ENCODE measurements around the gene THADA. TPM values are rescaled to one million over a fixed set of nuclear protein-coding genes. Genes with fewer than 3 reads are reported as not detected.
A peak's percentile ranks its signal among the peaks of the same experiment; 100 is the strongest.

The THADA gene
- total and polyA plus RNA-seq, 5 experiments from 2014 or later: 9.2 to 40.3 (median 15.5) TPM

GRCh38 chr2:43333101-43333655 lies 262.7 kb downstream of the THADA start:
- Mint-ChIP-seq H3K27ac (no peak overlapping the region), H3K9me3 (no peaks in the 10 kb centered on the region), H3K27me3 (no peaks in the 10 kb centered on the region), H3K36me3 (peaks cover 0 to 68% (median 19%) of the 10 kb centered on the region in 3 donors), H3K4me3 (no peak overlapping the region), H3K4me1 (peaks cover 0 to 4% (median 1%) of the 10 kb centered on the region in 4 donors)
- POLR2A ChIA-PET: no interaction called here
- no peak for DNase-seq
- no peak for ATAC-seq

DNA sequence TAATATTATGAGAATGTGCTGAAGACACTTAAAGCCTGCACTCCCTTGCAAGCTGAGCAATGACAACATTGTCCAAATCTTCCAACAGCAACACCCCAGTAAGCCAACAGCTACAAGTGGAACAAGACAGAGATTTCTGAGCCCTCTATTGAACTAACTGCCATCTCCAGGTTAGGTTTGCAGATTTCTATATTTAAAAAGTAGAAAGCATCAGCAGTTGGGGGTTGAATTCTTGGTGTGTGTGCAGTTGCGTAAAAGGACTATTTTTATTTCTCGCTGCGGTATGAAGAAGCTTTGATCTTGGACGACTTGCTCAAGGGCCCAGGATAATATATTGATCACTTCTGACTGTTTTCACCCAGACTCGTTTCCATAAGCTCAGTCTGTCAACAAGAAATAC lies 263.2 kb downstream of the THADA start:
- peaks cover 0 to 66% (median 20%) of the 10 kb centered on the region in 3 donors for H3K36me3 Mint-ChIP-seq
- no peak for DNase-seq
- no peaks in the 10 kb centered on the region for H3K9me3 Mint-ChIP-seq
- no peak overlapping the region for H3K4me3 Mint-ChIP-seq
- peaks cover 0 to 4% (median under 1%) of the 10 kb centered on the region in 4 donors for H3K4me1 Mint-ChIP-seq
- ATAC-seq: no peak
- H3K27ac Mint-ChIP-seq: no peak overlapping the region
- no peaks in the 10 kb centered on the region for H3K27me3 Mint-ChIP-seq
- POLR2A ChIA-PET: no interaction called here

DNA sequence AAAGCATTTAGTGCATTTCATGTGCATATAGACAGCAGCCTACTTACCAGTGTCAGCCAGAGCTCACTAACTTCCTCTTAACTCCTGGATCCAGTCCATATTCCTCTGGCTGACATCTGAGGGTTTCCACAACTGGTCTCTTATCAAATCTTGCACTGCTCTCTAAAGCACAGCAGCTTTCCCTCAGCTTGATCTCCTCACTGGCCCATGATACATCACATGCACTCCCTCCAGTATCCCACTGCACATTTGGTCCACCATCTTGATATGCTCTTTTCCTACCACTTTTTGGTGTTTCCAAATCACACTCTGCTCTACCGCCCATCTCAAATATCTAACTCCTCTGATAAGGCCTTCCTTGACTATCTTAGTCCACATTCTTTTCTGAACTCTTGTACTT lies 264.4 kb downstream of the THADA start:
- no peak for ATAC-seq
- no peak overlapping the region for H3K4me3 Mint-ChIP-seq
- H3K36me3 Mint-ChIP-seq: peaks cover 0 to 60% (median 26%) of the 10 kb centered on the region in 3 donors
- no peak for DNase-seq
- POLR2A ChIA-PET: no interaction called here
- H3K9me3 Mint-ChIP-seq: no peaks in the 10 kb centered on the region
- no peaks in the 10 kb centered on the region for H3K27me3 Mint-ChIP-seq
- H3K27ac Mint-ChIP-seq: peak overlapping the region in 3 of 10 donors; percentile 1 to 13 (median 3)
- peaks cover 0 to 6% (median 2%) of the 10 kb centered on the region in 4 donors for H3K4me1 Mint-ChIP-seq

DNA sequence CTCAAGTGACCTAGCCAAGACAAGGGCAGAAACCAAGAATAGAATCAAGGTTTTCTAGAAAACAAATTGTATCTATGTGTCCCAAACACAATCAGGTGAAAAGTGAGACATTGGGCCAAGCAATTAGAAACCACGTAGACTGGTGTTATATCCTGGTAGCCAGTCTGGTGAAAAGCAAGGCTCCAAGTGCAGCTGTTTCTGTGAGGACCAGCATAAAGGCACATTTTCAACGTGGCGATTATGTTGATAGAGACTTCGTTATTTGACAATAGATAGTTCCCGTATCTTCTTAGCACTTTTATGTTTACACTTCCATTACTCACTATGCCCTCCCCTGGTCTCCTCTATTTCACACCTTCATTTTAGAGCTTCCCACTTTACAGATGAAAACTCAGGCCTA lies 266.2 kb downstream of the THADA start:
- no peak for DNase-seq
- ATAC-seq: no peak
- Mint-ChIP-seq H3K27me3 (no peaks in the 10 kb centered on the region), H3K27ac (no peak overlapping the region), H3K36me3 (peaks cover 4 to 61% (median 31%) of the 10 kb centered on the region in 3 donors), H3K4me3 (no peak overlapping the region), H3K9me3 (no peaks in the 10 kb centered on the region), H3K4me1 (peaks cover 0 to 6% (median 3%) of the 10 kb centered on the region in 4 donors)
- POLR2A ChIA-PET: interaction anchor here (0.6 kb wide), 1 partner anchor 1385 kb away, joined by 3 read pairs; no protein-coding TSS in a partner anchor

DNA sequence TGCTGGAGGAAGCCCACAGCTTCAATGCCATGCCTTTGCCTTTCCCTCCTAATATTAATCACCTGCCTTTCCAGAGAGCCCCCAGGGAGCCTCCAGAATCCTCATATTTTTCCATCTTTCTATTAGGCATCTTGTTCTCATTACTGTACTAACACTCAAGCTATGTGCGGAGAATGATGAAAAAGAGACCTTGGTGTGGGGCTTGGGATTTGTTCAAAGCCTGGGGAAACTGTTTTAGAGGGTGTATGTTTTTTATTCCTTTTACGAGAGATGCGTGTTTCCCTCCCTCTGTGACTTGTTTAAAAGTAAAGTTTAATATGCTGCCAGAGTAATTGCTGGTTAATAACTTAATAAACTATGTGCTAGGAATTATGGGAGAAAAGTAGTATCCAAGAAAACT lies 267.0 kb downstream of the THADA start:
- Mint-ChIP-seq H3K27me3 (no peaks in the 10 kb centered on the region), H3K36me3 (peaks cover 4 to 62% (median 36%) of the 10 kb centered on the region in 3 donors), H3K9me3 (no peaks in the 10 kb centered on the region), H3K27ac (no peak overlapping the region), H3K4me1 (peaks cover 0 to 6% (median 3%) of the 10 kb centered on the region in 4 donors), H3K4me3 (no peak overlapping the region)
- ATAC-seq (no peak), DNase-seq (no peak)
- POLR2A ChIA-PET: no interaction called here

DNA sequence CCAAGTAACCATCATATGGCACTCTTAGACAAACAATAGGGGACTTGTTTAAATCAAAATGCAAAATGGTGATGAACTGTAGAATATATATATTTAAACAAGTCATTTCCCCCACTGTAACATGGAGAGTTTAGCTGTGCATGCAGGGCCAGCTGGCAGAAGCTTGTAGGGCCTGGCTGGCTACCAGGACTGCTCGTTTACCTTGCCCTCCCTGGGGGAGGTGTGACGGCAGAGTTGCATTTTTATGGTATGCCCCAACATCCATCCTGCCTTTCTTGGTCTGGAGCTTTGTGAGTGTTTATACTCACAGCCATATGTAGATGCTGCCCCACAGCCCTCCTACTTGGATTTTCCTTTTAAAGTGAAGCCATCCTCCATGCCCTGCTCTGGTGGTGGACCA lies 267.7 kb downstream of the THADA start:
- ATAC-seq (no peak), DNase-seq (no peak)
- no peaks in the 10 kb centered on the region for H3K27me3 Mint-ChIP-seq
- H3K9me3 Mint-ChIP-seq: no peaks in the 10 kb centered on the region
- no peak overlapping the region for H3K27ac Mint-ChIP-seq
- peaks cover 4 to 57% (median 40%) of the 10 kb centered on the region in 3 donors for H3K36me3 Mint-ChIP-seq
- no peak overlapping the region for H3K4me3 Mint-ChIP-seq
- POLR2A ChIA-PET: no interaction called here
- H3K4me1 Mint-ChIP-seq: peaks cover 0 to 6% (median 2%) of the 10 kb centered on the region in 4 donors

- Mint-ChIP-seq H3K27ac (peak overlapping the region in 1 of 10 donors; percentile 19), H3K36me3 (peaks cover 4 to 51% (median 29%) of the 10 kb centered on the region in 3 donors), H3K9me3 (no peaks in the 10 kb centered on the region), H3K4me3 (no peak overlapping the region), H3K27me3 (no peaks in the 10 kb centered on the region), H3K4me1 (peaks cover 0 to 6% (median 2%) of the 10 kb centered on the region in 4 donors)
- POLR2A ChIA-PET: no interaction called here
- DNase-seq (no peak), ATAC-seq (no peak)
Observed at GRCh38 chr2:43327119-43327518, 268.7 kb downstream of the THADA start.

DNA sequence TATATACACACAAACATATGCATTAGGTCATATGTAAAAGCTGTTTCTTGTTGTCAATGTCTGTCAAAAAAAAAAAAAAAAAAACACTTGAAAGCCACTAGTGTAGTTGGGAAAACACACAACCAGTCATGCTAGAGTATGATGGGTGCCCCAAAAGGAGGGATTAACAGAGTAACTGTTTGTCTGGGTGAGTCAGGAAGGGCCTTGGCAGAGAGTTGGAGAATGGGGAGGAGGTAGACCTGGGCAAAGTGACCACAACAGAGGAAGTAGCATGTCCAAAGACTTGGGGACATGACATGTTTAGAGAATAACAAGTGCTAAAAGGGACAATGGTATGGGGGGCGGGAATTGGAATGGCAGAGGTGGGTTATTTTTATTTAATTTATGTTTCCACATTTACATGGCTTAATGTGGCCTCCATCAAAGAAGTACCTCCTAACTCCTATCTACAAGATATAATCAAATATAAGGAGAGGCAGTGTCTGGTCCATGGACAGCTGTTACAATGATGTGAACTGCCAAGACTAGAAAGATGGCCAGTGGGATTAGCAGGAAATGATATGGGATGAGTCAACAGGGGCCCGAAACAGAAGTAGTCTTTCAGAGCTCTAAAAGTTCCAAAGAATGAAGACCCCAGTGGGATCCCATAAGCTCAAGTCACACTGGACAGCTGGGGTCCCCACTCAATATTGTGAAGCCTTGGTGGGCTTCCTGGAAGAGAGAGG lies 269.6 kb downstream of the THADA start:
- H3K36me3 Mint-ChIP-seq: peaks cover 4 to 54% (median 29%) of the 10 kb centered on the region in 3 donors
- H3K27ac Mint-ChIP-seq: no peak overlapping the region
- peaks cover 0 to 9% (median 2%) of the 10 kb centered on the region in 4 donors for H3K4me1 Mint-ChIP-seq
- H3K4me3 Mint-ChIP-seq: no peak overlapping the region
- ATAC-seq (no peak), DNase-seq (no peak)
- H3K27me3 Mint-ChIP-seq: no peaks in the 10 kb centered on the region
- no peaks in the 10 kb centered on the region for H3K9me3 Mint-ChIP-seq
- POLR2A ChIA-PET: no interaction called here

- H3K36me3 Mint-ChIP-seq: peaks cover 4 to 57% (median 34%) of the 10 kb centered on the region in 3 donors
- POLR2A ChIA-PET: no interaction called here
- no peak for DNase-seq
- H3K27ac Mint-ChIP-seq: peak overlapping the region in 1 of 10 donors; percentile 30
- ATAC-seq: no peak
- H3K4me1 Mint-ChIP-seq: peaks cover 0 to 9% (median 2%) of the 10 kb centered on the region in 4 donors
- no peaks in the 10 kb centered on the region for H3K27me3 Mint-ChIP-seq
- H3K4me3 Mint-ChIP-seq: no peak overlapping the region
- H3K9me3 Mint-ChIP-seq: no peaks in the 10 kb centered on the region
Observed at GRCh38 chr2:43325107-43325811, 270.6 kb downstream of the THADA start.

DNA sequence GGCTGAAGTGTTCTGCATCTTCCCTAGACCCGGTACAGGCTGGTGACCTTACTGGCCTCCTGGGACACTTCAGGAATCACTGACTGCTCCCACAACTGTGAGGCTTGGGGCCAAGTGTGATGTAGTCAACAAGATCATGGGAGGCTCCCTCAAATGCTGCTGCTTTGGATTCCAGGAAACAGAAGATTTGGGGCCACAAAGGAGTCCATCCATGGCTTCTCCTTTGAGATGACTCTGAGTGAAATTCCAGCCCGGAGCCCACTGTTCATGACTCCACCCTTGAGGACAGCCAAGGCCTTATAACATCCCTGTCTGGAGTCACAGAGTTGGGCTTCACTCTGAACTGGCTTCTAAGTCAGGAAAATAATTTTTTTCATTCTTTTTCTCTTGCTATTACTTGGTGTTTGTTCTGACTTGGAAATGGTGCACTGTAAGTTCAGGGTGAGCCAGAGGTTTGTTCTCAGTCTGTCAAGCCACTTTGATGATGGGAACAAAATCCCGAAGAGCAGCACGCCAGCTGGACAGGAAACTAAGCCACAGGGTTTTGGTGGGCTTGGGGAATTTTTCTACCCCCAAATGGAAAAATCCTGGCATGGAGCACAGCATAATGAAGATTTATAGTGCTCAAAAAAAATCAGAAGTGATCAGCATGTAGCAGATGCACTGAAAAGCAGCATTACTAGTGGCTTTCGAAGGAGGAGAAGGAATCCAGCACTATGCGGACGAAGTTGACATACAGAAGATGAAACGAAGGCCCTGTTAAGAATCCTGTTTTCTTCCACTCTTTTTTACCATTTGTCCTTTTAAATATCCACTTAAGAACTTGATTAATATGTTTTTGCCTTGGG lies 271.4 kb downstream of the THADA start:
- Mint-ChIP-seq H3K4me1 (peaks cover 0 to 5% (median 2%) of the 10 kb centered on the region in 4 donors), H3K36me3 (peaks cover 4 to 59% (median 39%) of the 10 kb centered on the region in 3 donors), H3K27ac (peak overlapping the region in 2 of 10 donors; percentile 10 to 49), H3K27me3 (no peaks in the 10 kb centered on the region), H3K4me3 (no peak overlapping the region), H3K9me3 (no peaks in the 10 kb centered on the region)
- ATAC-seq (no peak), DNase-seq (no peak)
- POLR2A ChIA-PET: no interaction called here

- H3K4me1 Mint-ChIP-seq: peaks cover 0 to 8% (median 2%) of the 10 kb centered on the region in 4 donors
- peaks cover 4 to 61% (median 39%) of the 10 kb centered on the region in 3 donors for H3K36me3 Mint-ChIP-seq
- H3K27ac Mint-ChIP-seq: no peak overlapping the region
- H3K4me3 Mint-ChIP-seq: no peak overlapping the region
- POLR2A ChIA-PET: no interaction called here
- no peaks in the 10 kb centered on the region for H3K9me3 Mint-ChIP-seq
- H3K27me3 Mint-ChIP-seq: no peaks in the 10 kb centered on the region
- DNase-seq (no peak), ATAC-seq (no peak)
Observed at GRCh38 chr2:43323857-43324256, 272.0 kb downstream of the THADA start.

DNA sequence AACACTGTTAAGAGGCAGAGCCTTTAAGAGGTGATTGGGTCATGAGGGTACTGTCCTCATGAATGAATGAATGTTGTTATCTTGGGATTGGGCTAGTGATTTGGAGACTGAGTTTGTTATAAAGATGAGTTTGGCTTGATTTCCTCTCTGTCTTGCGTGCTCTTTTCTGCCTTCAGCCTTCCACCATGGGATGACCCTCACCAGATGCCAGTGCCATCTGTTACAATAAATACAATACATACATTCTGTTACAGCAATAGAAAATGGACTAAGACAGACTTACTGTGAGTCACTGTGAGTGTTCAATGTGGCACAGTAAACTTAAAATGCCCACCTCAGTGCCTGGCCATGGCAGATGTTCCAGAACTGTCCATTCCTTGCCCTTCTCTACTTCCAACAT lies 274.4 kb downstream of the THADA start:
- Mint-ChIP-seq H3K27me3 (no peaks in the 10 kb centered on the region), H3K27ac (no peak overlapping the region)

More for the DNA sequence above, 274.4 kb downstream of the THADA start:
- POLR2A ChIA-PET: no interaction called here
- Mint-ChIP-seq H3K36me3 (peaks cover 4 to 59% (median 31%) of the 10 kb centered on the region in 3 donors), H3K4me3 (no peak overlapping the region), H3K4me1 (peaks cover 0 to 5% (median 2%) of the 10 kb centered on the region in 4 donors), H3K9me3 (no peaks in the 10 kb centered on the region)
- DNase-seq (no peak), ATAC-seq (no peak)

Data from naive thymus-derived CD8-positive, alpha-beta T cell (primary cell).